K562 (cell line): ENCODE results near the gene SPRR2A. TPM values are rescaled to one million over a fixed set of nuclear protein-coding genes. Genes with fewer than 3 reads are reported as not detected.

Experiments used
- ATAC-seq: fragments of 200-7000 bp; cut with Tn5 transposase; 3 replicates; pipeline ENCODE4 v1.9.1; 2020; ENCODE audit warnings: moderate library complexity
- BruUV-seq: library from RNA; stranded (reverse); fragments of 400-500 nt; replicated peaks from 2 replicates; lab custom pipeline; 2021; lab: Mats Ljungman, UMichigan
- CTCF ChIA-PET: fragments of 300-600 bp; formaldehyde crosslinking; extraction: SDS; loops from one replicate; lab custom pipeline; 2021; ENCODE audit warnings: low intra/inter-chr PET ratio; lab: Yijun Ruan, JAX
- POLR2A ChIA-PET: fragments of 300-600, 350-650 bp; sonication (Branson Sonifier 250); formaldehyde crosslinking; extraction: SDS; loops from one replicate; lab custom pipeline; 2021; ENCODE audit warnings: antibody characterized with exemption, inconsistent platforms; lab: Yijun Ruan, JAX
- DNase-seq, 4 experiments: peaks; one replicate each; pipeline versions ENCODE4 v3.0.0 to v3.0.0-alpha.2; 2011 to 2018; ENCODE audit warnings: low spot score in 3 of 4, mixed read lengths in 3 of 4; ENCODE audit errors: extremely low read depth in 1 of 4
- FAIRE-seq: peaks from 2 replicates; lab custom pipeline; 2011; peaks lifted over from hg19 to GRCh38; lab: Jason Lieb, UNC
- H2AFZ ChIP-seq: 2 replicates; pipeline ENCODE4 v1.6.0; 2011; ENCODE audit warnings: low read depth, low read length, control low read depth, inconsistent platforms
- H3K27ac ChIP-seq: fragments of 200-600 bp; 3 replicates; pipeline ENCODE4 v1.8.0; 2011; ENCODE audit warnings: low read depth, mild to moderate bottlenecking, control low read depth, inconsistent platforms, low read length, moderate library complexity, mixed read lengths; ENCODE audit errors: extremely low read depth
- H3K27me3 ChIP-seq, 2 experiments: fragments of 300-600 bp in 1 of 2; 2 replicates in 1 of 2; 3 replicates in 1 of 2; pipeline versions ENCODE4 v1.6.0 to v1.8.0; 2011; ENCODE audit warnings: inconsistent platforms in 2 of 2, low read length in 2 of 2, mild to moderate bottlenecking in 1 of 2, mixed read lengths in 1 of 2, moderate library complexity in 1 of 2; ENCODE audit not compliant: control insufficient read depth in 2 of 2, insufficient read depth in 2 of 2
- H3K36me3 ChIP-seq: fragments of 300-600 bp; 3 replicates; pipeline ENCODE4 v1.8.0; 2011; ENCODE audit warnings: mild to moderate bottlenecking, low read length, inconsistent platforms; ENCODE audit not compliant: control insufficient read depth, insufficient read depth
- H3K4me1 ChIP-seq, 2 experiments: fragments of 200-600 bp in 1 of 2; replicated peaks in 1 of 2; 2 replicates in 1 of 2; 3 replicates in 1 of 2; pipeline versions ENCODE4 v1.5.1 to v1.8.0; 2011; ENCODE audit warnings: inconsistent platforms in 2 of 2, low read length in 2 of 2, mild to moderate bottlenecking in 1 of 2, mixed read lengths in 1 of 2, moderate library complexity in 1 of 2; ENCODE audit not compliant: control insufficient read depth in 2 of 2, insufficient read depth in 2 of 2
- H3K4me2 ChIP-seq: 2 replicates; pipeline ENCODE4 v1.6.1; 2011; ENCODE audit warnings: low read length, control low read depth, inconsistent platforms, mixed read lengths; ENCODE audit not compliant: insufficient read depth
- H3K4me3 ChIP-seq: fragments of 200-600 bp; sonication (generic), shearing (Covaris generic); 2 replicates; pipeline ENCODE4 v1.5.1; 2016; ENCODE audit warnings: control low read depth, inconsistent platforms
- H3K79me2 ChIP-seq: fragments of 200-600 bp; 3 replicates; pipeline ENCODE4 v1.8.0; 2011; ENCODE audit warnings: low read length, inconsistent platforms; ENCODE audit not compliant: control insufficient read depth, insufficient read depth
- H3K9ac ChIP-seq, 2 experiments: 2 replicates each; pipeline versions ENCODE4 v1.6.0 to v1.6.1; 2011; ENCODE audit warnings: low read depth in 2 of 2, low read length in 2 of 2, control low read depth in 1 of 2, inconsistent platforms in 1 of 2, mild to moderate bottlenecking in 1 of 2, mixed read lengths in 1 of 2; ENCODE audit not compliant: insufficient read depth in 1 of 2
- H3K9me1 ChIP-seq: one replicate; pipeline ENCODE4 v1.6.0; 2011; ENCODE audit warnings: inconsistent platforms, mild to moderate bottlenecking, low read length, moderate library complexity; ENCODE audit not compliant: control insufficient read depth, insufficient read depth
- H3K9me3 ChIP-seq: replicated peaks from 2 replicates; pipeline ENCODE4 v1.5.1; 2011; ENCODE audit warnings: low read depth, low read length, inconsistent platforms; ENCODE audit not compliant: control insufficient read depth, insufficient read depth
- H4K20me1 ChIP-seq: replicated peaks from 2 replicates; pipeline ENCODE4 v1.6.1; 2011; ENCODE audit warnings: low read length, inconsistent platforms, mixed read lengths; ENCODE audit not compliant: control insufficient read depth, insufficient read depth
- BRF1 ChIP-seq: IDR thresholded peaks from 3 replicates; pipeline ENCODE4 v1.6.1; 2011; ENCODE audit warnings: borderline replicate concordance, mild to moderate bottlenecking; ENCODE audit not compliant: insufficient read length; ENCODE audit errors: extremely low read depth
- CHD1 ChIP-seq: fragments of 200-600 bp; sonication (generic); IDR thresholded peaks from one replicate; pipeline ENCODE4 v1.6.1; 2012; ENCODE audit warnings: mild to moderate bottlenecking, moderate library complexity, low read length, inconsistent platforms
- ETV6 ChIP-seq, 3 experiments: fragments of 150-350 bp in 1 of 3; sonication (generic) in 1 of 3; formaldehyde crosslinking in 1 of 3; IDR thresholded peaks; 2 replicates each; pipeline versions ENCODE4 v1.6.1 to v1.8.0; 2014 to 2022; ENCODE audit warnings: borderline replicate concordance in 2 of 3, low read depth in 2 of 3, antibody characterized with exemption in 1 of 3, low read length in 1 of 3, mild to moderate bottlenecking in 1 of 3, missing genetic modification reagents in 1 of 3
- HNRNPUL1 ChIP-seq: fragments of 200-400 bp; formaldehyde crosslinking; IDR thresholded peaks from 2 replicates; pipeline ENCODE4 v1.6.1; 2017; ENCODE audit warnings: low read length
- ILK ChIP-seq: fragments of 450-650 bp; IDR thresholded peaks from 2 replicates; pipeline ENCODE4 v1.6.1; 2016; ENCODE audit warnings: missing genetic modification characterization, low read depth, mild to moderate bottlenecking, missing compliant biosample characterization, moderate library complexity, borderline replicate concordance
- JUND ChIP-seq, 2 experiments: IDR thresholded peaks; 2 replicates in 1 of 2; 3 replicates in 1 of 2; pipeline ENCODE4 v1.6.1; 2011; ENCODE audit warnings: borderline replicate concordance in 2 of 2, low read depth in 2 of 2, low read length in 2 of 2, improper control_type of control experiment in 1 of 2, missing biosample characterization in 1 of 2, missing genetic modification characterization in 1 of 2, missing genetic modification reagents in 1 of 2
- MECOM ChIP-seq: fragments of 250-450 bp; sonication (Bioruptor Pico); IDR thresholded peaks from 2 replicates; pipeline ENCODE4 v1.8.0; 2022; ENCODE audit warnings: inconsistent platforms
- MTA2 ChIP-seq: fragments of 450-650 bp; IDR thresholded peaks from 2 replicates; pipeline ENCODE4 v1.6.1; 2016; ENCODE audit warnings: low read depth
- MTA3 ChIP-seq: fragments of 450-650 bp; formaldehyde crosslinking; IDR thresholded peaks from 2 replicates; pipeline ENCODE4 v1.6.1; 2017; ENCODE audit warnings: mild to moderate bottlenecking, borderline replicate concordance
- NR3C1 ChIP-seq: sonication (generic); formaldehyde crosslinking; IDR thresholded peaks from 2 replicates; pipeline ENCODE4 v1.8.1; 2022; ENCODE audit warnings: missing genetic modification reagents
- PURB ChIP-seq: sonication (generic); formaldehyde crosslinking; IDR thresholded peaks from 2 replicates; pipeline ENCODE4 v1.9.0; 2021; ENCODE audit warnings: low read depth, mild to moderate bottlenecking, missing genetic modification reagents
- RFX5 ChIP-seq: IDR thresholded peaks from 2 replicates; pipeline ENCODE4 v1.6.1; 2011; ENCODE audit warnings: low read depth, mild to moderate bottlenecking, improper control_type of control experiment, low read length
- SMARCA4 ChIP-seq: fragments of 450-650 bp; IDR thresholded peaks from 2 replicates; pipeline ENCODE4 v1.6.1; 2016
- TBP ChIP-seq: optimal IDR thresholded peaks from 2 replicates; pipeline ENCODE3; 2011; ENCODE audit warnings: low read depth, low read length, improper control_type of control experiment
- TGIF2 ChIP-seq: sonication (generic); formaldehyde crosslinking; IDR thresholded peaks from 2 replicates; pipeline ENCODE4 v1.8.1; 2022; ENCODE audit warnings: mild to moderate bottlenecking, missing genetic modification reagents, moderate library complexity
- YBX1 ChIP-seq: fragments of 450-650 bp; IDR thresholded peaks from 2 replicates; pipeline ENCODE4 v1.7.1; 2016; ENCODE audit warnings: mild to moderate bottlenecking
- ZNF175 ChIP-seq: fragments of 200-800 bp; sonication (Bioruptor generic); IDR thresholded peaks from 2 replicates; pipeline ENCODE4 v1.6.1; 2016; ENCODE audit warnings: low read depth, mild to moderate bottlenecking, missing genetic modification characterization, missing compliant biosample characterization
- ZNF3 ChIP-seq: fragments of 250-450 bp; sonication (Bioruptor Pico); IDR thresholded peaks from 2 replicates; pipeline ENCODE4 v1.5.0; 2021; ENCODE audit warnings: mild to moderate bottlenecking, moderate library complexity
- WGBS: fragments of 100-300 bp; shearing (Covaris generic); methylation state at CpG from one replicate; pipeline ENCODE4 v1.1.6; 2016; ENCODE audit warnings: low coverage, mixed read lengths; ENCODE audit not compliant: insufficient coverage; ENCODE audit errors: missing lambda C conversion rate; 5-methylcytosine and 5-hydroxymethylcytosine counted together
- in situ Hi-C: fragments of 300-500 bp; cut with MboI; formaldehyde crosslinking; loops from 4 replicates; pipeline ENCODE4 v1.15.0; 2018; ENCODE audit warnings: inconsistent platforms, mixed read lengths
- intact Hi-C: fragments of 100-400 bp; cut with micrococcal nuclease; formaldehyde crosslinking; loops from 2 replicates; pipeline ENCODE4 v1.14.2; 2022
- polyA plus RNA-seq, 8 experiments: library from polyadenylated mRNA; depleted of rRNA in 4 of 8; stranded (reverse) in 5 of 8; unstranded in 3 of 8; fragments of >200 nt; fragmentation: Nextera tagmentation in 2 of 8; fragmentation: Illumina TruSeq in 1 of 8; extraction: Ambion mirVana in 2 of 8; extraction: Trizol in 1 of 8; gene quantifications; 2 replicates each; pipeline versions ENCODE4 v1.2.1 to v1.2.3, GENCODE V29; 2011 to 2014; ENCODE audit warnings: inconsistent platforms in 1 of 8, missing spikeins in 1 of 8
- total RNA-seq, 7 experiments: library from RNA; depleted of rRNA in 6 of 7; stranded (reverse); fragments of >200 nt in 6 of 7; fragmentation: Illumina TruSeq in 2 of 7; extraction: Trizol in 2 of 7; gene quantifications; 2 replicates each; pipeline versions ENCODE4 v1.2.1 to v1.2.3, GENCODE V29; 2011 to 2021; ENCODE audit warnings: low replicate concordance in 1 of 7
- TF ChIP-seq, protein P1 (sequence below): fragments of 250-450 bp; sonication (Bioruptor Pico); IDR thresholded peaks from 2 replicates; pipeline ENCODE4 v1.4.0; 2020; ENCODE audit warnings: borderline replicate concordance
- TF ChIP-seq, protein P2 (sequence below): fragments of 250-450 bp; sonication (Bioruptor Pico); IDR thresholded peaks from 2 replicates; pipeline ENCODE4 v1.5.0; 2021; ENCODE audit warnings: mild to moderate bottlenecking, moderate library complexity

The SPRR2A gene
- total and polyA plus RNA-seq, 9 of the 15 experiments (the other 6 are each of a cell fraction or from before 2014, with no cell fraction given), result 0.17 TPM; not detected in 8

DNA sequence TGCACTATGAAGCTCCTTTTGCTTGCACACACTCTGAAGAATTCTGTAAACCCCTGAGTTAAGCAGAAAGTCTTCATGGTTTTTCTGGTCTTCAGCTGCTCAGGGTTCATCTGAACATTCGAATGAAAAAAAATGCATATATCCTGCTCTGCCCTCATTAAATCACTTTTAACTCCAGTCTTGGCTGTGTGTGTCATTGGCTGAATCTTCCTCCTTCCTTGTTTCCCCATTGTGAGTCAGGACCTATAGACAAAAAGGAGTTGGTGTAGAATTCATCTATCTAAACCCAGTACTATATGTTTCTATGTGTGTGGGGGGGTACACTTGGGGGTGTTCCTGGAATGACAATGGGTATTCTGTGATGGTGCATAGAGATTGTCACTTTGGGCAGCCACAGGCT is 32.9 kb downstream of the SPRR2A start:
- Histone ChIP-seq H3K36me3 (no peaks in the 10 kb centered on the region), H3K4me2 (no peak overlapping the region), H3K4me3 (no peak overlapping the region), H3K27me3 (no peaks in the 10 kb centered on the region), H2AFZ (no peak overlapping the region), H4K20me1 (no peaks in the 10 kb centered on the region), H3K27ac (no peak overlapping the region), H3K9me3 (no peaks in the 10 kb centered on the region), H3K4me1 (no peaks in the 10 kb centered on the region; a peak in 1 of 5 replicates), H3K9ac (no peak overlapping the region), H3K9me1 (no peaks in the 10 kb centered on the region), H3K79me2 (no peaks in the 10 kb centered on the region)
- ChIA-PET CTCF (no interaction called here), POLR2A (no interaction called here)
- FAIRE-seq (no peak), DNase-seq (no peak), ATAC-seq (no peak)
- intact Hi-C loops, result no loop called here
- in situ Hi-C loops, result no loop called here
- BruUV-seq, result no TSS peak
- WGBS, result 7% methylated on average over 1 of the region's 1 CpG
- TF ChIP-seq ZNF175 (CRISPR knock-in tag) (no peak), YBX1 (no peak), MTA2 (no peak), TBP (no peak), NR3C1 (CRISPR knock-in tag) (no peak), TGIF2 (CRISPR knock-in tag) (no peak), PURB (no peak), MTA3 (no peak), SMARCA4 (no peak), ETV6 (IDR thresholded peaks at IDR 0.05; ENCODE audit: borderline replicate concordance in 1 of 2, low read depth in 2 of 2, low read length in 1 of 2) (no peak), ETV6 (CRISPR knock-in tag; IDR thresholded peaks at IDR 0.05; ENCODE audit: borderline replicate concordance) (no peak), ILK (tag) (no peak), JUND (IDR thresholded peaks at IDR 0.05; ENCODE audit: borderline replicate concordance, low read depth, low read length) (no peak), JUND (tag; IDR thresholded peaks at IDR 0.05; ENCODE audit: borderline replicate concordance, low read depth, low read length) (no peak), HNRNPUL1 (no peak), CHD1 (no peak), RFX5 (no peak), BRF1 (no peak), MECOM (no peak), ZNF3 (CRISPR knock-in tag) (no peak)
- TF ChIP-seq, protein P1, sequence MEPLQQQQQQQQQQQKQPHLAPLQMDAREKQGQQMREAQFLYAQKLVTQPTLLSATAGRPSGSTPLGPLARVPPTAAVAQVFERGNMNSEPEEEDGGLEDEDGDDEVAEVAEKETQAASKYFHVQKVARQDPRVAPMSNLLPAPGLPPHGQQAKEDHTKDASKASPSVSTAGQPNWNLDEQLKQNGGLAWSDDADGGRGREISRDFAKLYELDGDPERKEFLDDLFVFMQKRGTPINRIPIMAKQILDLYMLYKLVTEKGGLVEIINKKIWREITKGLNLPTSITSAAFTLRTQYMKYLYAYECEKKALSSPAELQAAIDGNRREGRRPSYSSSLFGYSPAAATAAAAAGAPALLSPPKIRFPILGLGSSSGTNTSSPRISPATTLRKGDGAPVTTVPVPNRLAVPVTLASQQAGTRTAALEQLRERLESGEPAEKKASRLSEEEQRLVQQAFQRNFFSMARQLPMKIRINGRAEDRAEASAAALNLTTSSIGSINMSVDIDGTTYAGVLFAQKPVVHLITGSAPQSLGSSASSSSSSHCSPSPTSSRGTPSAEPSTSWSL, result no peak
- TF ChIP-seq, protein P2, sequence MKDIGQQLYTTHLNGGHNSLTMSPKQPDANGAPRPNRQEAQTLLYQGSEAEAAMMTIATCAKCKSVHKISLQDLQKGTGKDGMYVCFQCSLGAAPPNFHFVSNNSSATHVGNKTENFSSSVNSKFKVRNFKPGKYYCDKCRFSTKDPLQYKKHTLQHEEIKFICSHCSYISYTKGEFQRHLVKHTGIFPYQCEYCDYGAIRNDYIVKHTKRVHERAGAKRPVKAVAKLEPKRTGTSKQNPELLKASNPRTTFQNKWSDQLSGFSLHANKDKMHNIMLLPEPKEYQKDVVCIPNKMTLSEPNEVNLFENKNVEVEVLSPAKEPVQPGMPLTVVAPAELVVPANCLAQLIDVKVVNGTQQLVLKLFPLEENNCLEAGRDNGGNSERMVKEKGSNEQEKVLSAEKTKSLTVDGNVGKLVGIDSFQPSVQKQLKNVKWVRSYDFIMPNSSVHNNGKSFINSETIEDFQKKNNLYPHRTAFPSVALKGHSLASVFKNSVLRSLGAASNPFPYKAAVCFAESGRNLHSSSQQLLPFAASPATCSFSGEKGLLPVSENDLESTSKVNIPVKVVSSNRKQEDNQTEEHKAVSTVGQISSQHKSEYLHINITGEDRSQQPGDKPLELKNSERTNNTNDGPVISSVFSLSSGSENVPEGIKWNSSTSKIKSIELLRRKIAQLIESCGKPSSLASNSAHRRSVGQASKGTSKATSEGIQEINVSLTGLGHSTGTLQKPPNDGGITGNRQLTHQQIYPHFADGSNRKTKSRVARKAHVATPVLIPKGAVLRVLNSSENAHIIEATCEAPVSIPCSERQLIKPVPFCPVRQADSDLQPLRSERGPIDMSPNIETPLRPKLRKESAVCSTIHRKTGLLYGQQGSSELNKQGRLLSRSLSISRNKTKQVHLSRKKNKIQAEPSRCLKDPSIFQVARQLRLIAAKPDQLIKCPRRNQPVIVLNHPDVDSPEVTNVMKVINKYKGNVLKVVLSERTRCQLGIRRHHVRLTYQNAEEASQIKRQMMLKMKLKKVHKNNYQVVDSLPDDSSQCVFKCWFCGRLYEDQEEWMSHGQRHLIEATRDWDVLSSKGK (CRISPR knock-in tag), result no peak
